Measurements from ENCODE around the gene WNT3A.

Gene WNT3A

DNA sequence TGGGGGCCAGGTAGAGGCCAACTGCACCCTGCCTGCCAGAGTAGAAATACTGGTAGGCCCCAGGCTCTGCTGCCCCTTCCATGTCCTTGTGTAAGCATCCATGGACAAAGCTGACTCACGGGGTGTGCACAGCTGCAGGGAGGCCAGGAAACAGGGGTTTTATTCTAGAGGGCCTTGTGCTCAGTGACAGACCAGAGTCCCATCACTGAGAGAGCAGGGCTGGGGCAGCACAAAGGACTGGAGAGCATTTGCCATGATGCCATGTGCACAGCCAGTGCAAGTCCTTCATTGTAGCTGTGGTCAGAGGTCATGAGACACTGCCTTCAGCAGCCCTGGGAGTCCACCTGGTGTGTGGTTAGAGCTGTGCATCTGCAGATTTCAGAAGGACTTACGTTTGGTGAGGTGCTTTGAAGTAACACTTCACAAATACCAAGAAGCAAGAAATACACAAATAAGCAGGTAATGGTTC, 83.8 kb downstream of the WNT3A start:
- H3K4me3 ChIP-seq (replicated peaks; ENCODE audit: insufficient read depth, low read length), result no peak overlapping the region
- DNase-seq (ENCODE audit: low read depth in 1 of 2, low spot score in 1 of 2), result no peak
- no peaks in the 10 kb centered on the region for H3K27me3 ChIP-seq (ENCODE audit: insufficient read depth, poor library complexity, severe bottlenecking)
- no peak for TF ChIP-seq REST (IDR thresholded peaks at IDR 0.05; ENCODE audit: insufficient replicate concordance, low read depth)
- TF ChIP-seq GABPA (IDR thresholded peaks at IDR 0.05; ENCODE audit: low read depth), result no peak
- TF ChIP-seq POLR2AphosphoS5 (IDR thresholded peaks at IDR 0.05; ENCODE audit: low read depth), result no peak
- TF ChIP-seq, protein P1, sequence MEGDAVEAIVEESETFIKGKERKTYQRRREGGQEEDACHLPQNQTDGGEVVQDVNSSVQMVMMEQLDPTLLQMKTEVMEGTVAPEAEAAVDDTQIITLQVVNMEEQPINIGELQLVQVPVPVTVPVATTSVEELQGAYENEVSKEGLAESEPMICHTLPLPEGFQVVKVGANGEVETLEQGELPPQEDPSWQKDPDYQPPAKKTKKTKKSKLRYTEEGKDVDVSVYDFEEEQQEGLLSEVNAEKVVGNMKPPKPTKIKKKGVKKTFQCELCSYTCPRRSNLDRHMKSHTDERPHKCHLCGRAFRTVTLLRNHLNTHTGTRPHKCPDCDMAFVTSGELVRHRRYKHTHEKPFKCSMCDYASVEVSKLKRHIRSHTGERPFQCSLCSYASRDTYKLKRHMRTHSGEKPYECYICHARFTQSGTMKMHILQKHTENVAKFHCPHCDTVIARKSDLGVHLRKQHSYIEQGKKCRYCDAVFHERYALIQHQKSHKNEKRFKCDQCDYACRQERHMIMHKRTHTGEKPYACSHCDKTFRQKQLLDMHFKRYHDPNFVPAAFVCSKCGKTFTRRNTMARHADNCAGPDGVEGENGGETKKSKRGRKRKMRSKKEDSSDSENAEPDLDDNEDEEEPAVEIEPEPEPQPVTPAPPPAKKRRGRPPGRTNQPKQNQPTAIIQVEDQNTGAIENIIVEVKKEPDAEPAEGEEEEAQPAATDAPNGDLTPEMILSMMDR (IDR thresholded peaks at IDR 0.05; ENCODE audit: insufficient read depth, low read length), result no peak
- TF ChIP-seq SPI1 (IDR thresholded peaks at IDR 0.05; ENCODE audit: borderline replicate concordance, low read depth), result no peak
- H3K27ac ChIP-seq (replicated peaks), result no peak overlapping the region

DNA sequence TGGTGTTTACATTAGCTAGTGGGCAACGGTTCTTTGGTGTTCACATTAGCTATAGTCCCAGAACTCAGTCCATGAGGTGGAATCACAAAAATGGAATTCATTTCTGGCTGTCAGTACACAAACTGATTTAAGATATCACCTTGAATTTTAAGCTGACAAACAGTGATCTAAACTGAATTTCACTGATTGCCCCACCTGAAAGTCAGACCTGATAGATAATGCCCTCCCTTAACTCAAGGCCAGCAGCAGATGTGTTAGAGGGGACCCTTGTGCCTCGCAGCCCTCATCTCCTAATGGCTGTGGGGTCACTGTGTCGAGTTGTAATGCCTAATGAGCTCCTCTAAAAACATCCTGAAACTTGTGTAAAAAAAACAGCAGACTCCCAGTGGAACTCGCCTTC, 84.3 kb downstream of the WNT3A start:
- Histone ChIP-seq H3K27me3 (ENCODE audit: insufficient read depth, poor library complexity, severe bottlenecking) (no peaks in the 10 kb centered on the region), H3K4me3 (replicated peaks; ENCODE audit: insufficient read depth, low read length) (no peak overlapping the region), H3K27ac (replicated peaks) (no peak overlapping the region)
- DNase-seq (ENCODE audit: low read depth in 1 of 2, low spot score in 1 of 2), result no peak
- TF ChIP-seq REST (IDR thresholded peaks at IDR 0.05; ENCODE audit: insufficient replicate concordance, low read depth), result no peak
- TF ChIP-seq, protein P1 (IDR thresholded peaks at IDR 0.05; ENCODE audit: insufficient read depth, low read length), result no peak

DNA sequence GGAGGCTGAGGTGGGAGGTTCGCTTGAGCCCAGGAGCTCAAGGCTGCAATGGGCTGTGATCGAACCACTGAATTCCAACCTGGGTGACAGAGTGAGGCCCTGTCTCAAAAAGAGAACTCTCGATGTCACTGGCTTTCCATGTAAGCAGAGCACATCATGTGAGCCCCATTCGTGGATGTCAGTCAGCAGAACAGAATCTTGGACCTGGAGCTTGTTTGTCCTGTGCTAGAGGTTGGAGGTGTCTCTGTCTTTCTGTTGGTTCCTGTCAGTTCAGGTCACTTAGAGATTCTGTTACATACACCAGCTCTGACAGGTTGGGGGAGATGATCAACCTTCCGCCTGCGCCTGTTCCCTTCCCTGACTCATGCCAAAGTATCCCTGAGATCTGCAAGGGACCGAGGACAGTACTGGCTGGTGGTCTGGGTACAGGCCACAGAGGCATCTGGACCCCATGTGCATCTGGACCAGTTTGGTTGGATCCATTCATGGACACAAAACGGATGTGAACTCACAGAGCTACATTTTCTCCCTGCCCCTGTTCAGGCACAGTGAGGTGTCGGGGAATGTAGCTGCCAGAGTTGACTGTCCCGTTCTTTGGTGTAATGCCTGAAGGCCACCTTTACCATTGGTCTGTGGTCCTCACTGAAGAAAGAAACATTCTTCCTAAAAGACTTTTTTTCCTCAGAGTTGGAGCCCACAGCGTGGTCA, 85.7 kb downstream of the WNT3A start:
- TF ChIP-seq, protein P1 (IDR thresholded peaks at IDR 0.05; ENCODE audit: insufficient read depth, low read length), result no peak
- TF ChIP-seq GABPA (IDR thresholded peaks at IDR 0.05; ENCODE audit: low read depth), result no peak
- no peak for TF ChIP-seq SPI1 (IDR thresholded peaks at IDR 0.05; ENCODE audit: borderline replicate concordance, low read depth)
- no peak for TF ChIP-seq POLR2AphosphoS5 (IDR thresholded peaks at IDR 0.05; ENCODE audit: low read depth)
- H3K27ac ChIP-seq (replicated peaks), result no peak overlapping the region
- DNase-seq (ENCODE audit: low read depth in 1 of 2, low spot score in 1 of 2), result no peak

More for the DNA sequence above, 85.7 kb downstream of the WNT3A start:
- Histone ChIP-seq H3K27me3 (ENCODE audit: insufficient read depth, poor library complexity, severe bottlenecking) (no peaks in the 10 kb centered on the region), H3K4me3 (replicated peaks; ENCODE audit: insufficient read depth, low read length) (no peak overlapping the region)

Measured in HL-60 (cell line).